Measurements from ENCODE around the gene SH3D21. TPM values are rescaled to one million over a fixed set of nuclear protein-coding genes. Genes with fewer than 3 reads are reported as not detected.

SH3D21 gene
- total RNA-seq, 1 experiment from 2014 or later, result 12.1 TPM

- CTCF ChIA-PET, result no interaction called here
- no peaks in the 10 kb centered on the region for H3K9me3 Mint-ChIP-seq (ENCODE audit: unreplicated experiment)
- peaks cover 7% of the 10 kb centered on the region for H3K4me1 Mint-ChIP-seq (ENCODE audit: low read depth, unreplicated experiment)
- intact Hi-C loops (cut with micrococcal nuclease; ENCODE audit: unreplicated experiment), result no loop called here
- Histone ChIP-seq H3K4me3 (ENCODE audit: low read depth, low read length) (no peak overlapping the region), H3K36me3 (ENCODE audit: control insufficient read depth, insufficient read depth, low read length) (peaks cover 1% of the 10 kb centered on the region), H3K27me3 (replicated peaks; ENCODE audit: control insufficient read depth, insufficient read depth, low read length) (no peaks in the 10 kb centered on the region), H3K9me3 (no peaks in the 10 kb centered on the region), H3K4me1 (peaks cover 10% of the 10 kb centered on the region)
- H3K36me3 Mint-ChIP-seq (ENCODE audit: insufficient read depth, unreplicated experiment), result peaks cover 87% of the 10 kb centered on the region
- no peak for DNase-seq
- H3K27me3 Mint-ChIP-seq (ENCODE audit: insufficient read depth, unreplicated experiment), result no peaks in the 10 kb centered on the region
- POLR2A ChIA-PET, result no interaction called here
- BruUV-seq (replicated peaks), result no TSS peak
- no peak overlapping the region for H3K4me3 Mint-ChIP-seq (ENCODE audit: unreplicated experiment)
- peak overlapping the region; percentile 67 for H3K27ac Mint-ChIP-seq (ENCODE audit: unreplicated experiment)
- TF ChIP-seq, protein P1, sequence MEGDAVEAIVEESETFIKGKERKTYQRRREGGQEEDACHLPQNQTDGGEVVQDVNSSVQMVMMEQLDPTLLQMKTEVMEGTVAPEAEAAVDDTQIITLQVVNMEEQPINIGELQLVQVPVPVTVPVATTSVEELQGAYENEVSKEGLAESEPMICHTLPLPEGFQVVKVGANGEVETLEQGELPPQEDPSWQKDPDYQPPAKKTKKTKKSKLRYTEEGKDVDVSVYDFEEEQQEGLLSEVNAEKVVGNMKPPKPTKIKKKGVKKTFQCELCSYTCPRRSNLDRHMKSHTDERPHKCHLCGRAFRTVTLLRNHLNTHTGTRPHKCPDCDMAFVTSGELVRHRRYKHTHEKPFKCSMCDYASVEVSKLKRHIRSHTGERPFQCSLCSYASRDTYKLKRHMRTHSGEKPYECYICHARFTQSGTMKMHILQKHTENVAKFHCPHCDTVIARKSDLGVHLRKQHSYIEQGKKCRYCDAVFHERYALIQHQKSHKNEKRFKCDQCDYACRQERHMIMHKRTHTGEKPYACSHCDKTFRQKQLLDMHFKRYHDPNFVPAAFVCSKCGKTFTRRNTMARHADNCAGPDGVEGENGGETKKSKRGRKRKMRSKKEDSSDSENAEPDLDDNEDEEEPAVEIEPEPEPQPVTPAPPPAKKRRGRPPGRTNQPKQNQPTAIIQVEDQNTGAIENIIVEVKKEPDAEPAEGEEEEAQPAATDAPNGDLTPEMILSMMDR (IDR thresholded peaks at IDR 0.05; ENCODE audit: insufficient read depth in 1 of 2, low read depth in 1 of 2, low read length in 1 of 2, severe bottlenecking in 1 of 2, unreplicated experiment in 1 of 2), result no peak
These were observed 2.9 kb upstream of the SH3D21 start for GRCh38 chr1:36303244-36303643.

GRCh38 chr1:36303650-36304360 is 2.4 kb upstream of the SH3D21 start:
- Histone ChIP-seq H3K27me3 (replicated peaks; ENCODE audit: control insufficient read depth, insufficient read depth, low read length) (no peaks in the 10 kb centered on the region), H3K9me3 (no peaks in the 10 kb centered on the region), H3K4me1 (peaks cover 10% of the 10 kb centered on the region), H3K4me3 (ENCODE audit: low read depth, low read length) (no peak overlapping the region), H3K36me3 (ENCODE audit: control insufficient read depth, insufficient read depth, low read length) (peaks cover 1% of the 10 kb centered on the region)
- CTCF ChIA-PET, result no interaction called here
- TF ChIP-seq, protein P1 (IDR thresholded peaks at IDR 0.05; ENCODE audit: insufficient read depth in 1 of 2, low read depth in 1 of 2, low read length in 1 of 2, severe bottlenecking in 1 of 2, unreplicated experiment in 1 of 2), result no peak
- POLR2A ChIA-PET, result no interaction called here
- Mint-ChIP-seq H3K9me3 (ENCODE audit: unreplicated experiment) (no peaks in the 10 kb centered on the region), H3K36me3 (ENCODE audit: insufficient read depth, unreplicated experiment) (peaks cover 87% of the 10 kb centered on the region), H3K4me3 (ENCODE audit: unreplicated experiment) (no peak overlapping the region), H3K27ac (ENCODE audit: unreplicated experiment) (peak overlapping the region; percentile 67), H3K27me3 (ENCODE audit: insufficient read depth, unreplicated experiment) (no peaks in the 10 kb centered on the region), H3K4me1 (ENCODE audit: low read depth, unreplicated experiment) (peaks cover 7% of the 10 kb centered on the region)
- DNase-seq, result no peak
- no TSS peak for BruUV-seq (replicated peaks)
- intact Hi-C loops (cut with micrococcal nuclease; ENCODE audit: unreplicated experiment), result no loop called here

DNA sequence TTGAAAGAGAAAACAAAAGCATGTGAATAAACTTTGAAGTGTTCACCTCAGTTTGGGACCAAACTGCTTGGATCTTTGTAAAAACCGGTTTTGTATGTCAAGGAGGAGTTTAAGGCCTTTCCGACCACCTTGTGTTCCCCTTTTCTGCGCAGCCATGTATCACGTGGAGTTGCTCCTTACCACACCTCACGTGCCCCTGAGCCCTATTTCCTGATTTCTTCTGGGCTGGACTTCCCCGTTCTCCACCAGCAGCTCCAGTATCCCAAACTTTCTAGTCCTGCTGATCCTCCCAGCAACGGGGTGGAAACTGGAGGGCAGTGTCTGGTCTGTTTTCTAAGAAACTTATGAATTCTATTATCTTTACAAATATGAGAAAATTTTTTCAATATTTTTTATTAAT is 1.6 kb upstream of the SH3D21 start:
- Histone ChIP-seq H3K4me3 (ENCODE audit: low read depth, low read length) (no peak overlapping the region), H3K27me3 (replicated peaks; ENCODE audit: control insufficient read depth, insufficient read depth, low read length) (no peaks in the 10 kb centered on the region), H3K4me1 (peaks cover 10% of the 10 kb centered on the region), H3K9me3 (no peaks in the 10 kb centered on the region), H3K36me3 (ENCODE audit: control insufficient read depth, insufficient read depth, low read length) (peaks cover 1% of the 10 kb centered on the region)
- Mint-ChIP-seq H3K36me3 (ENCODE audit: insufficient read depth, unreplicated experiment) (peaks cover 90% of the 10 kb centered on the region), H3K27ac (ENCODE audit: unreplicated experiment) (no peak overlapping the region), H3K9me3 (ENCODE audit: unreplicated experiment) (no peaks in the 10 kb centered on the region), H3K27me3 (ENCODE audit: insufficient read depth, unreplicated experiment) (no peaks in the 10 kb centered on the region), H3K4me3 (ENCODE audit: unreplicated experiment) (no peak overlapping the region), H3K4me1 (ENCODE audit: low read depth, unreplicated experiment) (peaks cover 7% of the 10 kb centered on the region)
- intact Hi-C loops (cut with micrococcal nuclease; ENCODE audit: unreplicated experiment), result no loop called here
- ChIA-PET POLR2A (no interaction called here), CTCF (no interaction called here)
- TSS peak; percentile 32 for BruUV-seq (replicated peaks)
- no peak for DNase-seq
- TF ChIP-seq, protein P1 (IDR thresholded peaks at IDR 0.05; ENCODE audit: insufficient read depth in 1 of 2, low read depth in 1 of 2, low read length in 1 of 2, severe bottlenecking in 1 of 2, unreplicated experiment in 1 of 2), result no peak
